ENCODE data around the gene FAU. TPM values are rescaled to one million over a fixed set of nuclear protein-coding genes. Genes with fewer than 3 reads are reported as not detected.

FAU gene
- total RNA-seq, 2 experiments from 2014 or later: 1,125 to 1,182 TPM

DNA sequence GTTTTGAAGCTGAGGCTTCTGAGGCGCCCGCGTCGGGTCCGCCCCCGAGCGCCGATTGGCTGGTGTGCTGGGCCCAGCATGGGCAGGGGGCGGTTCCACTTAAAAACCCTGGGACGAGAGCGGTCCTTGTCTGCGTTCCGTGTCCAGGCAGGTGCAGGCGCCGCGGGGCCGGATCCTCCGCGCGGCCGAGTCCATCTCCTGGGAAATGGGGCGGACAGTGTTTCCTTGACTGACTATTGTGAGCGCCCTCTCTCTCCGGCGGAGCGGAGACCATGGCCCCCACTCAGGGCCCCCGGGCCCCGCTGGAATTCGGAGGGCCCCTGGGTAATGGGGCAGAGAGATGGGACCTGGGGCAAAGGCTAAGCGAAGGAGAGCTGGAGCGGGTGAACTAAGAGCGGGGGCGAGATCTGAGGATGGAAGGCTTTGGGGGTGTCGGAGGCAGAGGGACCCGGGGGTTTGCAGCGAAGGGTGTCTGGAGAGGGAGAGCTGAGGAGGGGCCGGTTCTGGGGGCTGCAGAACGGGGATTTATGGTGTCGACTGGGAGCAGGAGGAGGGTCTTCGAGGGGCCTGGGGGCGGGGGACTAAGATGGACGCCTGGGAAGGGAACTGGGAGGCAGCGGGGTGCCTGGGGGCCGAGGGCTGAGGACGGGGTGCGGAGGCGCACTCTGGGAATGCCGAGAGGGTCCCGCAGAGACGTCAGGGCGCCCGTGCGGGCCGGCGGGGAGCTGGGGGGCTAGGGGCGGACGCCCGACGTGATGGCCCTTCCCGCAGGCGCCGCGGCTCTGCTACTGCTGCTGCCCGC, 10.0 kb downstream of the FAU start, which contains the start of gene TM7SF2:
Gene TM7SF2, plus strand, starts transcription at position 129 of the 802 bp plus-strand sequence. Its CDS starts 144 bp downstream, at position 273.
- Mint-ChIP-seq H3K27ac (peak within 1 kb of the TSS; percentile 74), H3K9me3 (ENCODE audit: low read depth) (no peaks in the 10 kb centered on the region), H3K4me1 (peaks cover 50% of the 10 kb centered on the region), H3K36me3 (ENCODE audit: low read depth) (peaks cover 11% of the 10 kb centered on the region), H3K4me3 (peak within 1 kb of the TSS; percentile 83), H3K27me3 (no peaks in the 10 kb centered on the region)
- ATAC-seq: peak; percentile 78
- intact Hi-C loops (cut with DNase I, micrococcal nuclease): loop anchor here (1.0 to 10.0 kb wide), 9 partner anchors 16 to 867 kb away; partner anchors contain the start of genes VPS51 (in 2 of the 2), ARL2 (in 1 of the 2), ATG2A (in 1 of the 2) and CCDC88B (in 1 of the 2)
- ChIA-PET CTCF (interaction anchor here (0.6 to 4.9 kb wide), 14 partner anchors 9 to 261 kb away, joined by 3 to 56 read pairs (median 4); partner anchors contain the start of genes FAU, MRPL49 and VPS51), POLR2A (interaction anchor here (0.5 to 2.6 kb wide), 7 partner anchors 8 to 365 kb away, joined by 3 to 14 read pairs (median 3); partner anchors contain the start of genes FAU and MRPL49)
- DNase-seq: peak; percentile 98

DNA sequence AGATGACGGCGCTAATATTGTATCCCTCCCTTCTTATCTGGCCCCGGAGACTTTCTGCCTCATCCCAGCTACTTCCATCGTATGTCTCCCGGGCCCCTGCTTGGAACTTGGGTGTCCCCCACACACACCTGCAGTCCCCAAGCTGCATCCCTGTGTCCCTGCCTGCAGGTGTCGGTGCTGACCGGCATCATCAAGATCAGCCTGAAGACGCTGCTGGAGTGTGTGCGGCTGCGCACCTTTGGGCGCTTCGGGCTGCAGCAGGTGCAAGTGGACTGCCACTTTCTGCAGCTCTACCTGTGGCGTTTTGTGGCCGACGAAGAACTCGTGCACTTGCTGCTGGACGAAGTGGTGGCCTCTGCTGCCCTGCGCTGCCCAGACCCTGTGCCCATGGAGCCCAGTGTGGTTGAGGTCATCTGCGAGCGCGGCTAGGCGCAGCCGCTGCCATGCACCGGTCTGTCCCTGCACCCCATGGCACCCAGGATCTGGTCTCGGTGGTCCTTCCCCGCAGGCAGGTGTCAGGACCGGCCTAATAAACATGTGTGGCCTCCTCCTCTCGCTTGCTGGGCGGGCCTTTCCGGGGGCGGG, 10.7 kb downstream of the FAU start:
- ATAC-seq (no peak), DNase-seq (no peak)
- Mint-ChIP-seq H3K9me3 (ENCODE audit: low read depth) (no peaks in the 10 kb centered on the region), H3K4me3 (peak overlapping the region; percentile 83), H3K27ac (peak overlapping the region; percentile 74), H3K36me3 (ENCODE audit: low read depth) (peaks cover 7% of the 10 kb centered on the region), H3K27me3 (no peaks in the 10 kb centered on the region), H3K4me1 (peaks cover 46% of the 10 kb centered on the region)
- intact Hi-C loops (cut with DNase I, micrococcal nuclease): loop anchor here (1.0 to 10.0 kb wide), 7 partner anchors 15 to 866 kb away; partner anchors contain the start of genes VPS51 (in 2 of the 2), ATG2A (in 1 of the 2), CCDC88B (in 1 of the 2) and CDC42EP2 (in 1 of the 2)
- ChIA-PET POLR2A (interaction anchor here (0.5 to 2.6 kb wide), 4 partner anchors 11 to 365 kb away, joined by 3 to 14 read pairs (median 3); partner anchors contain the start of genes FAU and MRPL49), CTCF (interaction anchor here (0.7 to 4.9 kb wide), 19 partner anchors 9 to 263 kb away, joined by 3 to 56 read pairs (median 5); partner anchors contain the start of genes ARL2, CAPN1, DPF2 and SYVN1)

GRCh38 chr11:65110354-65110861, 11.5 kb downstream of the FAU start:
- Mint-ChIP-seq H3K4me1 (peaks cover 42% of the 10 kb centered on the region), H3K9me3 (ENCODE audit: low read depth) (no peaks in the 10 kb centered on the region), H3K4me3 (no peak overlapping the region), H3K36me3 (ENCODE audit: low read depth) (peaks cover 8% of the 10 kb centered on the region), H3K27ac (peak overlapping the region; percentile 24), H3K27me3 (no peaks in the 10 kb centered on the region)
- intact Hi-C loops (cut with DNase I, micrococcal nuclease): loop anchor here (1.0 to 10.0 kb wide), 7 partner anchors 26 to 866 kb away; partner anchors contain the start of genes CDCA5 (in 2 of the 2), ZFPL1 (in 2 of the 2), ATG2A (in 1 of the 2) and CAPN1 (in 1 of the 2)
- ATAC-seq (peak; percentile 63), DNase-seq (peak; percentile 97)
- ChIA-PET POLR2A (interaction anchor here (0.8 to 2.6 kb wide), 5 partner anchors 11 to 152 kb away, joined by 3 to 14 read pairs (median 3); partner anchors contain the start of genes CDCA5, FAU and MRPL49), CTCF (interaction anchor here (0.6 to 4.9 kb wide), 20 partner anchors 9 to 262 kb away, joined by 3 to 56 read pairs (median 5); partner anchors contain the start of genes ARL2, CAPN1, DPF2 and FAU)

GRCh38 chr11:65109231-65110198, 12.4 kb downstream of the FAU start:
- Mint-ChIP-seq H3K4me3 (no peak overlapping the region), H3K36me3 (ENCODE audit: low read depth) (peaks cover 8% of the 10 kb centered on the region), H3K27ac (no peak overlapping the region), H3K4me1 (peaks cover 42% of the 10 kb centered on the region), H3K27me3 (no peaks in the 10 kb centered on the region), H3K9me3 (ENCODE audit: low read depth) (no peaks in the 10 kb centered on the region)
- ChIA-PET POLR2A (interaction anchor here (0.6 to 2.6 kb wide), 7 partner anchors 10 to 153 kb away, joined by 3 to 14 read pairs (median 3); partner anchors contain the start of genes CDCA5, FAU and MRPL49), CTCF (interaction anchor here (0.7 to 4.9 kb wide), 15 partner anchors 9 to 261 kb away, joined by 3 to 56 read pairs (median 5); partner anchors contain the start of genes ARL2, DPF2, FAU and MRPL49)
- DNase-seq (no peak), ATAC-seq (no peak)
- intact Hi-C loops (cut with DNase I, micrococcal nuclease): loop anchor here (1.0 to 10.0 kb wide), 7 partner anchors 25 to 865 kb away; partner anchors contain the start of genes CDCA5 (in 2 of the 2), ZFPL1 (in 2 of the 2), ATG2A (in 1 of the 2) and CAPN1 (in 1 of the 2)

- Mint-ChIP-seq H3K27me3 (no peaks in the 10 kb centered on the region), H3K27ac (no peak overlapping the region), H3K4me3 (no peak overlapping the region), H3K9me3 (ENCODE audit: low read depth) (no peaks in the 10 kb centered on the region), H3K36me3 (ENCODE audit: low read depth) (peaks cover 7% of the 10 kb centered on the region), H3K4me1 (peaks cover 34% of the 10 kb centered on the region)
- CTCF ChIA-PET: interaction anchor here (0.7 to 2.0 kb wide), 3 partner anchors 9 to 208 kb away, joined by 3 to 6 read pairs (median 4); partner anchors contain the start of gene ZNHIT2
- ATAC-seq (no peak), DNase-seq (no peak)
- POLR2A ChIA-PET: interaction anchor here (0.9 to 1.4 kb wide), 3 partner anchors 9 to 13 kb away, joined by 3 to 7 read pairs (median 3); partner anchors contain the start of genes FAU and MRPL49
- intact Hi-C loops (cut with DNase I, micrococcal nuclease): no loop called here
These were observed 13.3 kb downstream of the FAU start for GRCh38 chr11:65108469-65109123.

DNA sequence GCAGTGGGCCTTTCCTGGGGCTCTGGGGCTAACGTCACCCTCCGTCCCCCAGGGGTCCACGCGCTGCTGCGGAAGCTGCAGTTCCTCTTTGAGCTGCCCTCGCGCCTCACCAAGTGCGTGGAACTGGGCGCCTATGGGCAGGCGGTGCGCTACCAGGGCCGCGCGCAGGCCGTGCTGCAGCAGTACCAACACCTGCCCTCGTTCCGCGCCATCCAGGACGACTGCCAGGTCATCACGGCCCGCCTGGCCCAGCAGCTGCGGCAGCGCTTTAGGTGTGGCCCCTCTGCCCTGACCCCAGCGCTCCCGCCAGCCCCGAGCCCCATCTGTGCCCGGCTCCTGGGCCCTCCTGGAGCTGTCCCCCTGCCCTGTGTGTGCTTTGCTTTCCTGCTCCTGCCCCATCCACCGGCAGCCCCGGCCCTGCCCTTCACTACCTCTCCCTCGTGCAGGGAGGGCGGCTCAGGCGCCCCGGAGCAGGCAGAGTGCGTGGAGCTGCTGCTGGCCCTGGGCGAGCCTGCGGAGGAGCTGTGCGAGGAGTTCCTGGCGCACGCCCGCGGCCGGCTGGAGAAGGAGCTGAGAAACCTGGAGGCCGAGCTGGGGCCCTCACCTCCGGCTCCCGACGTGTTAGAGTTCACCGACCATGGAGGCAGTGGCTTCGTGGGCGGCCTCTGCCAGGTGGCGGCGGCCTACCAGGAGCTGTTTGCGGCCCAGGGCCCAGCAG, 14.0 kb downstream of the FAU start:
- no peak overlapping the region for H3K27ac Mint-ChIP-seq
- CTCF ChIA-PET: interaction anchor here (0.6 to 2.0 kb wide), 4 partner anchors 9 to 208 kb away, joined by 3 to 6 read pairs (median 4); partner anchors contain the start of gene ZNHIT2

GRCh38 chr11:65107078-65107477, 14.9 kb downstream of the FAU start:
- H3K4me3 Mint-ChIP-seq: no peak overlapping the region
- POLR2A ChIA-PET: no interaction called here
- CTCF ChIA-PET: interaction anchor here (1.3 kb wide), 1 partner anchor 8 kb away, joined by 4 read pairs; no protein-coding TSS in a partner anchor
- ATAC-seq (no peak), DNase-seq (no peak)
- peaks cover 27% of the 10 kb centered on the region for H3K4me1 Mint-ChIP-seq
- no peaks in the 10 kb centered on the region for H3K9me3 Mint-ChIP-seq (ENCODE audit: low read depth)
- intact Hi-C loops (cut with DNase I, micrococcal nuclease): no loop called here
- H3K36me3 Mint-ChIP-seq (ENCODE audit: low read depth): peaks cover 7% of the 10 kb centered on the region
- no peak overlapping the region for H3K27ac Mint-ChIP-seq
- no peaks in the 10 kb centered on the region for H3K27me3 Mint-ChIP-seq

More for the DNA sequence above, 14.0 kb downstream of the FAU start:
- Mint-ChIP-seq H3K4me1 (peaks cover 28% of the 10 kb centered on the region), H3K36me3 (ENCODE audit: low read depth) (peaks cover 7% of the 10 kb centered on the region), H3K9me3 (ENCODE audit: low read depth) (no peaks in the 10 kb centered on the region), H3K27me3 (no peaks in the 10 kb centered on the region), H3K4me3 (no peak overlapping the region)
- intact Hi-C loops (cut with DNase I, micrococcal nuclease): no loop called here
- POLR2A ChIA-PET: interaction anchor here (0.9 kb wide), 1 partner anchor 14 kb away, joined by 3 read pairs; the partner anchor contains the start of genes FAU and MRPL49
- no peak for ATAC-seq
- no peak for DNase-seq

GRCh38 chr11:65104628-65105027, 17.3 kb downstream of the FAU start:
- ATAC-seq (no peak), DNase-seq (no peak)
- POLR2A ChIA-PET: no interaction called here
- H3K27me3 Mint-ChIP-seq: no peaks in the 10 kb centered on the region
- CTCF ChIA-PET: interaction anchor here (0.6 to 1.4 kb wide), 3 partner anchors 8 to 31 kb away, joined by 3 to 4 read pairs (median 3); no protein-coding TSS in a partner anchor
- H3K4me1 Mint-ChIP-seq: peaks cover 7% of the 10 kb centered on the region
- H3K4me3 Mint-ChIP-seq: no peak overlapping the region
- no peaks in the 10 kb centered on the region for H3K9me3 Mint-ChIP-seq (ENCODE audit: low read depth)
- intact Hi-C loops (cut with DNase I, micrococcal nuclease): no loop called here
- peaks cover 7% of the 10 kb centered on the region for H3K36me3 Mint-ChIP-seq (ENCODE audit: low read depth)
- H3K27ac Mint-ChIP-seq: peak overlapping the region; percentile 2

GRCh38 chr11:65103476-65103875, 18.5 kb downstream of the FAU start:
- Mint-ChIP-seq H3K36me3 (ENCODE audit: low read depth) (peaks cover 7% of the 10 kb centered on the region), H3K27me3 (no peaks in the 10 kb centered on the region), H3K4me1 (peaks cover 10% of the 10 kb centered on the region), H3K27ac (no peak overlapping the region), H3K4me3 (no peak overlapping the region), H3K9me3 (ENCODE audit: low read depth) (no peaks in the 10 kb centered on the region)
- ChIA-PET POLR2A (interaction anchor here (0.7 kb wide), 2 partner anchors 9 to 28 kb away, joined by 3 to 4 read pairs; no protein-coding TSS in a partner anchor), CTCF (interaction anchor here (0.7 to 1.4 kb wide), 2 partner anchors 9 to 10 kb away, joined by 4 read pairs; no protein-coding TSS in a partner anchor)
- intact Hi-C loops (cut with DNase I, micrococcal nuclease): no loop called here
- ATAC-seq (no peak), DNase-seq (no peak)

All from activated CD4-positive, alpha-beta T cell treated with anti-CD3 and anti-CD28 coated beads for 36 hours (primary cell).